Measurements from ENCODE around the gene MYG1.

- TF ChIP-seq POLR2AphosphoS5 (IDR thresholded peaks at IDR 0.05; ENCODE audit: borderline replicate concordance, low read depth, low read length) (no peak; the same call in 1 of the 2 replicates), EZH2 (IDR thresholded peaks at IDR 0.05) (no peak), FOXP2 (optimal IDR thresholded peaks at IDR 0.05; ENCODE audit: control extremely low read depth, extremely low read length, insufficient read depth) (no peak)
These were observed 8.8 kb downstream of the MYG1 start for GRCh38 chr12:53308276-53308675.

Measured in SK-N-MC (cell line).